ENCODE measurements around the gene CCDC9.

The CCDC9 gene

GRCh38 chr19:47302249-47302648, 45.9 kb downstream of the CCDC9 start:
- no peak for DNase-seq

GRCh38 chr19:47303966-47304365, 47.6 kb downstream of the CCDC9 start:
- DNase-seq = no peak

- no peak for DNase-seq
Observed at GRCh38 chr19:47305309-47305751, 49.0 kb downstream of the CCDC9 start.

GRCh38 chr19:47306303-47306702, 50.0 kb downstream of the CCDC9 start:
- no peak for DNase-seq

- no peak for DNase-seq
Observed at GRCh38 chr19:47309038-47309437, 52.7 kb downstream of the CCDC9 start.

- DNase-seq = no peak
Observed at GRCh38 chr19:47309608-47310007, 53.3 kb downstream of the CCDC9 start, which contains the start of gene C5AR1. Gene C5AR1 (plus strand): TSS chr19:47309861. CDS start chr19:47309896, 35 bp downstream.

GRCh38 chr19:47310323-47310722, 54.0 kb downstream of the CCDC9 start:
- no peak for DNase-seq

- DNase-seq = no peak
Observed at GRCh38 chr19:47310819-47311218, 54.5 kb downstream of the CCDC9 start.

- DNase-seq = no peak
Observed at GRCh38 chr19:47312366-47313006, 56.2 kb downstream of the CCDC9 start.

GRCh38 chr19:47313754-47314295, 57.5 kb downstream of the CCDC9 start:
- DNase-seq = no peak

GRCh38 chr19:47315125-47315821, 58.9 kb downstream of the CCDC9 start:
- no peak for DNase-seq

GRCh38 chr19:47316513-47316912, 60.2 kb downstream of the CCDC9 start:
- no peak for DNase-seq

- DNase-seq = no peak
Observed at GRCh38 chr19:47319923-47320871, 63.9 kb downstream of the CCDC9 start.

Data from NCI-H187 (cell line).